Measurements from ENCODE around the gene DMXL1. TPM values are rescaled to one million over a fixed set of nuclear protein-coding genes. Genes with fewer than 3 reads are reported as not detected.
A peak's percentile ranks its signal among the peaks of the same experiment; 100 is the strongest.

Gene DMXL1
- total and polyA plus RNA-seq, 12 donors: 5.9 to 36.5 (median 25.4) TPM

DNA sequence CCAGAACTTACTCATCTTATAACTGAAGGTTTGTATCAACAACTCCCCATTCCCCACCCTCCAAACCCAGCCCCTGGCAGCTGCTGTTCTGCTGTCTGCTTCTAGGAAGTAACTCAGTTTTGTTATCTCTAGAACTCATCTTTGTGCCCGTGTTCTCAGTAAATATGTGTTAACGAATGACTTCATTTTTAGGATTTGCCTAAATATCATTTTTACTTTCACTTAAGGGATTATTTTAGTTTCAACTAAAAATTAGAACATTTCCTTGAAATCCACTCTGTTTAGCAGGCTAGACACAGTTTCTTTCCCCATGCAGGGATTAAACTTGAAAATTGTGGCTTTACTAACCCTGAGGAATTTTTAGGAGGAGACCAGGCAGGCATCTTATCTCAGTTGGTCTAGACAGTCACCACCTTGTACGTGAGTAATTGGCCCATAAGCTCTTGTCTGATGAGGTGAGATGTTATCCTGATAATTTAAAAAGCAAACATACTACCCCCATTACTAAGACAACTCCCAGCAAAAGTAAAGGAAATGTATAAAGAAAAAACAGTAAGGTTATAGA, 216.7 kb downstream of the DMXL1 start:
- Histone ChIP-seq H3K4me1 (peaks cover 3 to 99% (median 27%) of the 10 kb centered on the region in 9 donors), H3K36me3 (peaks cover 0 to 2% (median 0%) of the 10 kb centered on the region in 9 donors), H3K9me3 (no peaks in the 10 kb centered on the region), H3K4me3 (no peak overlapping the region), H3K27me3 (no peaks in the 10 kb centered on the region), H3K27ac (peak overlapping the region in 1 of 10 donors; percentile 60)
- no peak for TF ChIP-seq CTCF (IDR thresholded peaks at IDR 0.05)
- intact Hi-C loops (cut with DNase I): no loop called here
- WGBS, 2 donors: 37 to 42% methylated on average over 3 of the region's 3 CpGs
- ATAC-seq (no peak), DNase-seq (no peak)

DNA sequence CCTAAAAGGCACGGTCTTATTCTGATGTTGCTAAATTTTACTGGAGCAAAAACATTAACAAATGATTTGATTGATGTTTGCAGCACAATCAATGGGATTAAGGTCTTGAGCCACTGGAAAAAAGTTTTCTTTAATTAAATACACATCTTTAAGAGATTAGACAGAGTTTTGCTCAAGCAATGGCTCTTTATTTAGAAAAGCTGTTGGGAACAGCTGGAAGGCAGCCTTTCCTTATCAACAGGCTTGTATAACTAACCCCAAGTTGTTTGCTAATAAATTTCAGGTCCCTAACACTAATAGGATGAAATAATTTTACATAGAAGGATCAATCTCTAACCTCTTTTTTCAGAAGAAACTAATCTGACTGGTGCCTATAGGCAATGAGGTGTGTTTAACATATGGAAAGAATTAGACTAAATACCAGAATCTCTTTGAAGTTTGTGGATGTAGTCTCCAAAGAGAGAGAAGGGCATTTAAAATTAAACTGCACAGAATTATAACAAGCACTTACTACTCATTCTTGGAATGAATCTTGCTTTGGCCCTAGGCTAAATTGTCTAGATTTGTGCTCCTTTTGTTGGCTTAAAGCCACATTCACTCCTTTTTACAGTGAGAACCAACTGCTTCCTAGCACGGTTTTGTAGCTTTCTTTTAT, 217.6 kb downstream of the DMXL1 start:
- ATAC-seq (no peak), DNase-seq (no peak)
- Histone ChIP-seq H3K9me3 (no peaks in the 10 kb centered on the region), H3K4me3 (no peak overlapping the region), H3K36me3 (no peaks in the 10 kb centered on the region), H3K27me3 (no peaks in the 10 kb centered on the region), H3K4me1 (peaks cover 3 to 99% (median 27%) of the 10 kb centered on the region in 9 donors), H3K27ac (peak overlapping the region in 1 of 10 donors; percentile 60)
- intact Hi-C loops (cut with DNase I): no loop called here
- WGBS, 2 donors: 61 to 67% methylated on average over 2 of the region's 2 CpGs
- TF ChIP-seq CTCF (IDR thresholded peaks at IDR 0.05): no peak

DNA sequence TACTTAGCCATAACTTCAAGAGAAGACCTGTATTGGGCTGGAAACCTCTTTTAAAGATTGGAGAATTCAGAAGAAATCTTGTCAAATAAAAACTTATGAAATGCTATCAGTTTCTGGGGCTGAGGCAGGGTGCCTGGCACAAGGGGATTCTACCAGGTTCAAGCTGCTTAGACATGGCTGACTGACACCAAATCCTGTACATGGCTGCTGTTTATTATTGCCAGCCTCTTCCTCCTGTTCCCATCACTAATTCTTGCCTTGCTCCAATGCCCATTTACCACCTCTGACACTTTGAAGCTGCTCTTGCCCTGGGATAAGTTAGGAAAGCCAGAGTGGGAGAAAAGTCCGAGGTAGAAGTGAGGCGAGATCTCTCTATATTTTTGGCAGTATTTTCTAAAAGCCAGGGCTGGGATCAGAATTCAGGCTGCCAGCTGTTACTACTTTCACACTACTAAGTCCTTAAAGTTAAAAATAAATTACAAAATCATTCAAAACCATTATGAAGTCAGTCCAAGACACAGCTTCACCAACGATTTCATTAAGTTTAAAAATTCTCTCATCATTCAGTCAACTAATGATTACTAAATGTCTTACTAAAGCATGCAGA, 218.7 kb downstream of the DMXL1 start:
- no peaks in the 10 kb centered on the region for H3K27me3 ChIP-seq
- H3K9me3 ChIP-seq: peaks cover 0 to 2% (median 0%) of the 10 kb centered on the region in 11 donors
- intact Hi-C loops (cut with DNase I): no loop called here
- DNase-seq: no peak
- no peak for TF ChIP-seq CTCF (IDR thresholded peaks at IDR 0.05)
- no peak overlapping the region for H3K4me3 ChIP-seq
- peak overlapping the region in 2 of 10 donors; percentile 0 to 60 for H3K27ac ChIP-seq
- WGBS, 2 donors: 60 to 66% methylated on average over 3 of the region's 3 CpGs
- no peak for ATAC-seq
- no peaks in the 10 kb centered on the region for H3K36me3 ChIP-seq
- H3K4me1 ChIP-seq: peaks cover 3 to 92% (median 27%) of the 10 kb centered on the region in 9 donors

GRCh38 chr5:119290161-119290569, 219.3 kb downstream of the DMXL1 start:
- Histone ChIP-seq H3K4me3 (no peak overlapping the region), H3K27ac (peak overlapping the region in 1 of 10 donors; percentile 60), H3K36me3 (no peaks in the 10 kb centered on the region), H3K27me3 (no peaks in the 10 kb centered on the region), H3K4me1 (peaks cover 3 to 86% (median 26%) of the 10 kb centered on the region in 9 donors), H3K9me3 (peaks cover 0 to 6% (median 0%) of the 10 kb centered on the region in 11 donors)
- no peak for TF ChIP-seq CTCF (IDR thresholded peaks at IDR 0.05)
- no peak for DNase-seq
- intact Hi-C loops (cut with DNase I): no loop called here
- no peak for ATAC-seq
- WGBS, 2 donors: 62 to 69% methylated on average over 3 of the region's 3 CpGs

Data from heart right ventricle (tissue), 16 donors.